ENCODE results near the gene IQCK. TPM values are rescaled to one million over a fixed set of nuclear protein-coding genes. Genes with fewer than 3 reads are reported as not detected.

The IQCK gene
- total and polyA plus RNA-seq, 2 donors (not counting 1 experiment from before 2014, with no cell fraction given): 4.6 to 9.9 TPM

GRCh38 chr16:19898166-19898565, 180.1 kb downstream of the IQCK start:
- no peak overlapping the region for H3K27ac ChIP-seq (ENCODE audit: insufficient read depth, low read length)
- H3K79me2 ChIP-seq (ENCODE audit: control insufficient read depth, insufficient read depth, low read length): no peaks in the 10 kb centered on the region

DNA sequence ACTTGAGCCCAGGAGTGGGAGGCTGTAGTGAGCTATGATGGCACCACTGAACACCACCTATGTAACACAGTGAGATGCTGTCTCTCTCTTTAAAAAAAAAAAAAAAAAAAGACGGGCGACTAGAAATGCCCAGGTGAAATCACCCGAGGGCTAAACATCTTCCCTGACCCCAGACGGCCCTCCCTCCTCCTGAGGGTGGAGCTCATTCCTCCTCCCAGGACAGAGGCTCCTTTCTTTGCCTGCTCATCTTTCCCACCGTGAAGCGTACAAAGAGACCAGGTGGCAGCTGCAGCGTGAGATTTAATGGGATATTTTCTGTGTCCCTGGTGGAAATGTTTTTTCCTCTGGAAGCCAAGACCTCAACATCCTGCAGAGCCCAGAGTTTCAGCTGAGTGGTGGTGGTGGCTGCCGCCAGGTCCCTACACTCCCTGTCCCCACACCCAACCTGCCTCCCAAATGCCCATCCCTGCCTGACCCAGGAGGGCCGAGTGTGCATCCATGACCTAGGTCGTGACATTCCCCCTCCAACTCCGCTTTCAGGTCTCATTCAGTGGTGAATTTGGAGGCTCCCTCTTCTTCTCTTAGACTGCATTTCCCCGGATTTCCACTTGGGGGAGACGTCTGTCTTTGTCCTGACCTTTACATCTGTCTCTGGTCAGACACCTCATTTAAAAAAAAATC, 181.0 kb downstream of the IQCK start:
- Histone ChIP-seq H3K9ac (ENCODE audit: insufficient read depth, low read length) (no peak overlapping the region), H3K4me3 (replicated peaks in 1 of 4; ENCODE audit: control extremely low read depth in 1 of 4, insufficient read depth in 1 of 4, low read depth in 3 of 4, low read length in 4 of 4) (no peak overlapping the region), H3K4me1 (ENCODE audit: control insufficient read depth, extremely low read depth, insufficient read depth, low read length) (no peaks in the 10 kb centered on the region), H4K20me1 (ENCODE audit: control insufficient read depth, extremely low read depth, insufficient read depth, low read length) (no peaks in the 10 kb centered on the region), H3K27ac (ENCODE audit: insufficient read depth, low read length) (no peak overlapping the region), H2AFZ (ENCODE audit: low read length) (no peak overlapping the region), H3K4me2 (ENCODE audit: extremely low read depth, insufficient read depth, low read length) (no peak overlapping the region), H3K27me3 (ENCODE audit: control insufficient read depth, insufficient read depth, low read length) (no peaks in the 10 kb centered on the region), H3K9me3 (ENCODE audit: control insufficient read depth, insufficient read depth, low read depth, low read length) (no peaks in the 10 kb centered on the region), H3K79me2 (ENCODE audit: control insufficient read depth, insufficient read depth, low read length) (no peaks in the 10 kb centered on the region), H3K36me3 (ENCODE audit: control insufficient read depth, insufficient read depth, low read length) (no peaks in the 10 kb centered on the region)
- TF ChIP-seq, protein P1, sequence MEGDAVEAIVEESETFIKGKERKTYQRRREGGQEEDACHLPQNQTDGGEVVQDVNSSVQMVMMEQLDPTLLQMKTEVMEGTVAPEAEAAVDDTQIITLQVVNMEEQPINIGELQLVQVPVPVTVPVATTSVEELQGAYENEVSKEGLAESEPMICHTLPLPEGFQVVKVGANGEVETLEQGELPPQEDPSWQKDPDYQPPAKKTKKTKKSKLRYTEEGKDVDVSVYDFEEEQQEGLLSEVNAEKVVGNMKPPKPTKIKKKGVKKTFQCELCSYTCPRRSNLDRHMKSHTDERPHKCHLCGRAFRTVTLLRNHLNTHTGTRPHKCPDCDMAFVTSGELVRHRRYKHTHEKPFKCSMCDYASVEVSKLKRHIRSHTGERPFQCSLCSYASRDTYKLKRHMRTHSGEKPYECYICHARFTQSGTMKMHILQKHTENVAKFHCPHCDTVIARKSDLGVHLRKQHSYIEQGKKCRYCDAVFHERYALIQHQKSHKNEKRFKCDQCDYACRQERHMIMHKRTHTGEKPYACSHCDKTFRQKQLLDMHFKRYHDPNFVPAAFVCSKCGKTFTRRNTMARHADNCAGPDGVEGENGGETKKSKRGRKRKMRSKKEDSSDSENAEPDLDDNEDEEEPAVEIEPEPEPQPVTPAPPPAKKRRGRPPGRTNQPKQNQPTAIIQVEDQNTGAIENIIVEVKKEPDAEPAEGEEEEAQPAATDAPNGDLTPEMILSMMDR (conservative IDR thresholded peaks at IDR 0.05 in 1 of 2, IDR thresholded peaks at IDR 0.05 in 1 of 2; ENCODE audit: low read depth in 1 of 2, low read length in 2 of 2): peak; percentile 82 to 91
- no peak for TF ChIP-seq EZH2 (IDR thresholded peaks at IDR 0.05; ENCODE audit: low read length, missing control alignments)
- DNase-seq (ENCODE audit: low read depth in 2 of 2): peak; percentile 22 to 54

More at GRCh38 chr16:19898166-19898565, 180.1 kb downstream of the IQCK start:
- Histone ChIP-seq H3K27me3 (ENCODE audit: control insufficient read depth, insufficient read depth, low read length) (no peaks in the 10 kb centered on the region), H3K9me3 (ENCODE audit: control insufficient read depth, insufficient read depth, low read depth, low read length) (no peaks in the 10 kb centered on the region), H3K36me3 (ENCODE audit: control insufficient read depth, insufficient read depth, low read length) (no peaks in the 10 kb centered on the region), H4K20me1 (ENCODE audit: control insufficient read depth, extremely low read depth, insufficient read depth, low read length) (no peaks in the 10 kb centered on the region), H3K4me1 (ENCODE audit: control insufficient read depth, extremely low read depth, insufficient read depth, low read length) (no peaks in the 10 kb centered on the region), H2AFZ (ENCODE audit: low read length) (no peak overlapping the region), H3K4me2 (ENCODE audit: extremely low read depth, insufficient read depth, low read length) (no peak overlapping the region), H3K4me3 (replicated peaks in 1 of 4; ENCODE audit: control extremely low read depth in 1 of 4, insufficient read depth in 1 of 4, low read depth in 3 of 4, low read length in 4 of 4) (no peak overlapping the region), H3K9ac (ENCODE audit: insufficient read depth, low read length) (no peak overlapping the region)
- TF ChIP-seq, protein P1 (conservative IDR thresholded peaks at IDR 0.05 in 1 of 2, IDR thresholded peaks at IDR 0.05 in 1 of 2; ENCODE audit: low read depth in 1 of 2, low read length in 2 of 2): no peak
- no peak for TF ChIP-seq EZH2 (IDR thresholded peaks at IDR 0.05; ENCODE audit: low read length, missing control alignments)
- no peak for DNase-seq (ENCODE audit: low read depth in 2 of 2)

DNA sequence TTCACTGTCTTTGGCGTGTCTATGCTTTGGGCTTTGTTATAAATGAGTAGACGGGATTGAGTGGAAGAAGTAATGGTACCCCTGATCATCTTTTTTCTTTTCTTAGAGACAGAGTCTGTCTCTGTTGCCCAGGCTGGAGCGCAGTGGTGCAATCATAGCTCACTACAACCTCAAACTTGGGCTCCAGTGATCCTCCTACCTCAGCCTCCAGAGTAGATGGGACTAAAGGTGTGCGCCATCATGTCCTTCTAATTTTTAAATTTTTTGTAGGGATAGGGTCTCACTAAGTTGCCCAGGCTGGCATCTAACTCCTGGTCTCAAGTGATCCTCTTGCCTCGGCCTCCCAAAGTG, 181.5 kb downstream of the IQCK start:
- Histone ChIP-seq H3K27me3 (ENCODE audit: control insufficient read depth, insufficient read depth, low read length) (no peaks in the 10 kb centered on the region), H2AFZ (ENCODE audit: low read length) (no peak overlapping the region), H3K4me3 (replicated peaks in 1 of 4; ENCODE audit: control extremely low read depth in 1 of 4, insufficient read depth in 1 of 4, low read depth in 3 of 4, low read length in 4 of 4) (no peak overlapping the region), H3K9me3 (ENCODE audit: control insufficient read depth, insufficient read depth, low read depth, low read length) (no peaks in the 10 kb centered on the region), H3K9ac (ENCODE audit: insufficient read depth, low read length) (no peak overlapping the region), H3K4me2 (ENCODE audit: extremely low read depth, insufficient read depth, low read length) (no peak overlapping the region), H3K36me3 (ENCODE audit: control insufficient read depth, insufficient read depth, low read length) (no peaks in the 10 kb centered on the region), H3K79me2 (ENCODE audit: control insufficient read depth, insufficient read depth, low read length) (no peaks in the 10 kb centered on the region), H3K27ac (ENCODE audit: insufficient read depth, low read length) (no peak overlapping the region), H3K4me1 (ENCODE audit: control insufficient read depth, extremely low read depth, insufficient read depth, low read length) (no peaks in the 10 kb centered on the region), H4K20me1 (ENCODE audit: control insufficient read depth, extremely low read depth, insufficient read depth, low read length) (no peaks in the 10 kb centered on the region)
- DNase-seq (ENCODE audit: low read depth in 2 of 2): no peak
- TF ChIP-seq EZH2 (IDR thresholded peaks at IDR 0.05; ENCODE audit: low read length, missing control alignments): no peak
- TF ChIP-seq, protein P1 (conservative IDR thresholded peaks at IDR 0.05 in 1 of 2, IDR thresholded peaks at IDR 0.05 in 1 of 2; ENCODE audit: low read depth in 1 of 2, low read length in 2 of 2): no peak

All from fibroblast of lung (primary cell).